ENCODE measurements around the gene ADAM30.
A peak's percentile ranks its signal among the peaks of the same experiment; 100 is the strongest.

DNA sequence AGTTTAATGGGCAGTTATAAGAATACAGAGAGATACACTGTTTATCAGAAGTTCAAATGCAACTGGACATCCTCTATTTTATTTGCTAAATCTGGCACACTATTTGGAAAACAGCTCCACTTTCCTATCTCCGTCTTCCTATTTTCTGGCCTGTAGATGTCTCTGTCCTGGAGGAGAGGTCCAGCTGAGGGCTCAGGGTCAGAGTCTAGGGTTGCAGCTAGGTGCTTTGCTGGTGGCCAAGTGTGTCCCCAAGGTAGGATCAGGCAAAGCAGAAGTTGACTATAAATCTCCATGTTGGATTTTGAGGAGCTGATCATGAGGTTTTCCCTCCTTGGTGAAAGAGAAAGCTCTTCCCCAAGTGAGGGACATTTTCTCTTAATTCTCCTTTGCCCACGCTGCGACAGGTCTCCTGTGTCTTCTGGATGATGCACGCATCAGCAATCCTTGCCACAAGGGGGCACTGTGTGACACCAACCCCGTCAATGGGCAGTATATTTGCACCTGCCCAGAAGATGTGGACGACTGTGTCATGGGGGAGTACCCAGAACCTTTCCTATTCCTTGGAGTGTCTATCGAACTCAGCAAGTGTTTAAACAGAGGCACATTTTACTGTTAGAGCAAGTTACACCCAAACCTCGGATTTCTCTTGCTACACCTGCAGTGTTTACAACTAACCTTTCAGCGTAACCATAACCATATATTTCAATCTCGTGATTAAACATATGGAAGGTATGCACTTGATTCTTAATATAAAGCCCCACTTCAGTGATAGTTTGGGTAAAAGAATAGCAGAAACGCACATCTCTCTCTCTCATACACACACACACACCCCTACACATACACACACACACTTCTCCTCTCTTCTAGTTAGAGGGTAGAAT lies 10.2 kb downstream of the ADAM30 start:
- TF ChIP-seq, protein P1, sequence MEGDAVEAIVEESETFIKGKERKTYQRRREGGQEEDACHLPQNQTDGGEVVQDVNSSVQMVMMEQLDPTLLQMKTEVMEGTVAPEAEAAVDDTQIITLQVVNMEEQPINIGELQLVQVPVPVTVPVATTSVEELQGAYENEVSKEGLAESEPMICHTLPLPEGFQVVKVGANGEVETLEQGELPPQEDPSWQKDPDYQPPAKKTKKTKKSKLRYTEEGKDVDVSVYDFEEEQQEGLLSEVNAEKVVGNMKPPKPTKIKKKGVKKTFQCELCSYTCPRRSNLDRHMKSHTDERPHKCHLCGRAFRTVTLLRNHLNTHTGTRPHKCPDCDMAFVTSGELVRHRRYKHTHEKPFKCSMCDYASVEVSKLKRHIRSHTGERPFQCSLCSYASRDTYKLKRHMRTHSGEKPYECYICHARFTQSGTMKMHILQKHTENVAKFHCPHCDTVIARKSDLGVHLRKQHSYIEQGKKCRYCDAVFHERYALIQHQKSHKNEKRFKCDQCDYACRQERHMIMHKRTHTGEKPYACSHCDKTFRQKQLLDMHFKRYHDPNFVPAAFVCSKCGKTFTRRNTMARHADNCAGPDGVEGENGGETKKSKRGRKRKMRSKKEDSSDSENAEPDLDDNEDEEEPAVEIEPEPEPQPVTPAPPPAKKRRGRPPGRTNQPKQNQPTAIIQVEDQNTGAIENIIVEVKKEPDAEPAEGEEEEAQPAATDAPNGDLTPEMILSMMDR (IDR thresholded peaks at IDR 0.05; ENCODE audit: low read depth, low read length): peak; percentile 94
- no peak for TF ChIP-seq EZH2phosphoT487 (IDR thresholded peaks at IDR 0.05; ENCODE audit: low read depth)
